GM19043 (cell line): ENCODE results near the gene CYP4X1.
"Not testable (repeated sequence)": the region's sequence is repeated elsewhere in the genome, so short reads cannot be mapped to it uniquely, and the experiment has no call there.

ENCODE experiments used
- ATAC-seq: cut with Tn5 transposase; IDR thresholded peaks from one replicate; pipeline ENCODE4 v1.9.1; 2021; ENCODE audit warnings: low read depth; ENCODE audit not compliant: unreplicated experiment

Gene CYP4X1, protein sequence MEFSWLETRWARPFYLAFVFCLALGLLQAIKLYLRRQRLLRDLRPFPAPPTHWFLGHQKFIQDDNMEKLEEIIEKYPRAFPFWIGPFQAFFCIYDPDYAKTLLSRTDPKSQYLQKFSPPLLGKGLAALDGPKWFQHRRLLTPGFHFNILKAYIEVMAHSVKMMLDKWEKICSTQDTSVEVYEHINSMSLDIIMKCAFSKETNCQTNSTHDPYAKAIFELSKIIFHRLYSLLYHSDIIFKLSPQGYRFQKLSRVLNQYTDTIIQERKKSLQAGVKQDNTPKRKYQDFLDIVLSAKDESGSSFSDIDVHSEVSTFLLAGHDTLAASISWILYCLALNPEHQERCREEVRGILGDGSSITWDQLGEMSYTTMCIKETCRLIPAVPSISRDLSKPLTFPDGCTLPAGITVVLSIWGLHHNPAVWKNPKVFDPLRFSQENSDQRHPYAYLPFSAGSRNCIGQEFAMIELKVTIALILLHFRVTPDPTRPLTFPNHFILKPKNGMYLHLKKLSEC

DNA sequence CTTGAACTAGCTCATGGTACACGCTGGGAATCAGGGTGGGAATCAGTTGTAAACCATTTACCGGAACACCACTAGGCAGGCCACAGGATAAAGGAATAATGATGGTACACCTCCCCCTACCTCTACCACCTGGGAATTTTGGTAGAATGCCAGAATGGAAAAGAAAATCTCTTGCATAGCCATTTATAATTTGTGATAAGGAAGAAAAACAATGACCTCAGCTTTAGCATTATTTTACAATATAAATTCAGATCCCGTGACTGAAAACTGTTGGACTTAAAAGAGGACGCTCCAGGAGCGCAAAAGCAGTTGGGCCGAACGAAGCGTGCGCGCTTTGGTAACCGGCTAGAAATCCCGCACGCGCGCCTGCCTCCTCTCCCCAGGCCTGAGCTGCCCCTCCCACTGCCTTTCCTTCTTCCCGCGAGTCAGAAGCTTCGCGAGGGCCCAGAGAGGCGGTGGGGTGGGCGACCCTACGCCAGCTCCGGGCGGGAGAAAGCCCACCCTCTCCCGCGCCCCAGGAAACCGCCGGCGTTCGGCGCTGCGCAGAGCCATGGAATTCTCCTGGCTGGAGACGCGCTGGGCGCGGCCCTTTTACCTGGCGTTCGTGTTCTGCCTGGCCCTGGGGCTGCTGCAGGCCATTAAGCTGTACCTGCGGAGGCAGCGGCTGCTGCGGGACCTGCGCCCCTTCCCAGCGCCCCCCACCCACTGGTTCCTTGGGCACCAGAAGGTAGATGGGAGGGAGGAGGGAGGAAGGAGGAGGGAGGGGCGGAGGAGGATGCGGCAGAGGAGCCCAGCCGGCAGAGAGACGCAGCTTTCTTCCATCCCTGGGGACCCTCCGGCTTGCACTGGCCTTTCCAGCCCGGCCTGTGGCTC lies at the start of gene CYP4X1:
Gene CYP4X1 (plus strand): TSS at position 402 of the 873 bp plus-strand sequence. CDS start 149 bp downstream, at position 551.
- ATAC-seq: no peak

DNA sequence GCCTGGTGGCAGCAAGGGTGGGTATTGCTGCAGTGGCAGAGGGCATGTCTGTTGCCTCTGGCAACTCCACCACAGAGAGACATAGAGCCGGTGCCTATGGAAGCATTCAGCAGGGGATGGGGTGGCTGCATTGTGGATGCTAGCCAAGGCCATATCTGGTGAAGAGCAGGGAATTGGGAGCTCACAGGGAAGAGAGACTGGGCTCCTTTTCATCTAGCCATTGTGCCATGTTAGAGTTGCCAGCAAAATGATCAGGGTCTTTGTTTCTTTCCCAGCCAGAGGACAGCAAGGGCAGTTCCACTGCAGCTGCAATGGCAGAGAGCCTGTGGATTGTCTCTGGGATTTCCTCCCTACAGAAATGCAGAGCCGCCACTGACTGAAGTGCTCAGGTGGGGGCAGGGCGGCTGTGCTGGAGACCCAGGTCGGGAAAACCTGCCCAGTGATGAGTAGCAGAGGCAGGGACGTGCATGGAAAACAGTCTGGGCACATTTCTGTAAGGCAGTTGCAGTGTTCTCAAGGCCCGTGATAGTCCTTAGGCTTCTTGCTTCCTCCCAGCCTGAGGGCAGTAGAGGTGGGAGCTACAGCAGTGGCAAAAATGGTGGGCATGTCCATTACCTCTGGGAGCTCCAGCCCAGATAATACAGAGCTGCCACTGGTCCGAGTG lies 40.2 kb upstream of the CYP4X1 start:
- no peak for ATAC-seq

DNA sequence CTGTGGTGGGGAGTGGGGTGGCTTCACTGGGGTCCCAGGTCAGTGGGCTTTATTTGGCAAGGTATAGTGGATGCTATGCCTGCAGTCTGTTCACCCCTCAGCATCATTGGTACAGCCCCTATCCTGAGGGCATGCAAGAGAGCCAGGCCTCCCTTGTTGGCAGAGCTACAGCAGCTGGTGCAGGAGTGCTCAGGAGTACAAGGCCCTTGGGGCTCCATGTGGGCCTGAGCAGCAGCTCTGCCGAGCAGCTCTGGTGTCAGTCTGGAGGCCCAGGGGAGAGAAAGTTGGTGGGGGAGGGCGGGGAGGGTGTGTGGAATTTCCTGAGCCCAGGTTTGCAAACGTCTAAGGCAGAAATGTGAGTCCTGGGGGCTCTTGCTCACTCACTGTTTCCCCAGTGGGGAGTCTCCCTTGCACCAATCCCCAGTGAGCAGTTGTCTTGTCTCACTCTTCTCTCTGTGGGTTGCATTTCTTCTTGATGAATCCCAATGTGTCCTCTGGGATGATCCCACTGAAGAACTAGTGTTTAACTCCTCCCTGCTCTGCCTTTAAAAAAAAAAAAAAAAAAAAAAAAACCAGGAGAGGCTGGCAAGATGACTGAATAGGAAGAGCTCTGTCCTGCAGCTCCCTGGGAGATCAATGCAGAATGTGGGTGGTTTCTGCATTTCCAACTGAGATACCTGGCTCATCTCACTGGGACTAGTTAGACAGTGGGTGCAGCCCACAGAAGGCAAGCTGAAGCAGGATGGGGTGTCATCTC lies 39.5 kb upstream of the CYP4X1 start:
- ATAC-seq: no peak

DNA sequence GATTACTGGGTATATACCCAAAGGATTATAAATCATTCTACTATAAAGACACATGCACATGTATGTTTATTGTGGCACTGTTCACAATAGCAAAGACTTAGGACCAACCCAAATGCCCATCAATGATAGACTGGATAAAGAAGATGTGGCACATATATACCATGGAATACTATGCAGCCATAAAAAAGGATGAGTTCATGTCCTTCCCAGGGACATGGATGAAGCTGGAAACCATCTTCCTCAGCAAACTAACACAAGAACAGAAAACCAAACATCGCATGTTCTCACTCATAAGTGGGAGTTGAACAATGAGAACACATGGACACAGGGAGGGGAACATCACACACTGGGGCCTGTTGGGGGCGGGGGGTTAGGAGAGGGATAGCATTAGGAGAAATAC lies 32.9 kb upstream of the CYP4X1 start:
- not testable (repeated sequence) for ATAC-seq

DNA sequence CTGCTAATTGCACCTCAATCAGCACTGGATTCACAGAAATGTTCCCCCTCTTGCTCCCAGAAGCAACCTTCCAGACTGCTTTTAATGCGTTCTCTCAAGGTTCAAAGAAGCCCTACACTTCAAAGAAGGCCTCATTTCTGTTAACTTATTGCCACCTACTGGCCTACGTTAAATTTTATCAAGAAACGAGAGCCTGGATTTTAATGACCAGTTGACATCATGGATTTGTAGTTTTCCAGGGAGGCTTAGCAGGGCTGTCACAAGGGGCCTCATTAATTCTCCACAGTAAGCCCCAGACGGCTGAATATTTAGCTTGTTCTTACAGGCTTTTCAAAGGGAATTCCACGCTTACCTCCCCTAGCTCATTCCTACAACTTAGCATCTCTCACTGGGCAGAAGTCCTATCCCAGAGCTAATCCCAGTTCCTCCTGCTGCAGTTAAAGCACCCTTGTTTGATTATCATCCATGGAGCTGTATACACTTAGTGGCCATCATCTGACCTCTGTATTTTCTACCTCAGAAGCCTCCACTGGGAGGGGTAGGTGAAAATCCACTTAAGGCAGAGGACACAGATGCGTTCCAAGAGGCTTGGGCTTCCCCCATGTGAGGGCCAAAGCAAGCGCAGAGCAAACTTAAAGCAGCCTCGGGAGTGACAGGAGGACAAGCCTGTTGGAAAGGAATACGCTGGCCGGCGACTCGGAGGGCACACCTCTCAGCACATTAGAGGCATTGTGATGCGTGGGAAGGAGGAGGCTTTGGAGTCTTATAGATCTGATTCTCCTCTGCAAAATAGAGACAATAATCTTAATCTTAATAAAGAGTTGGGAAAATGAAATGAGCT lies 32.2 kb upstream of the CYP4X1 start:
- no peak for ATAC-seq

DNA sequence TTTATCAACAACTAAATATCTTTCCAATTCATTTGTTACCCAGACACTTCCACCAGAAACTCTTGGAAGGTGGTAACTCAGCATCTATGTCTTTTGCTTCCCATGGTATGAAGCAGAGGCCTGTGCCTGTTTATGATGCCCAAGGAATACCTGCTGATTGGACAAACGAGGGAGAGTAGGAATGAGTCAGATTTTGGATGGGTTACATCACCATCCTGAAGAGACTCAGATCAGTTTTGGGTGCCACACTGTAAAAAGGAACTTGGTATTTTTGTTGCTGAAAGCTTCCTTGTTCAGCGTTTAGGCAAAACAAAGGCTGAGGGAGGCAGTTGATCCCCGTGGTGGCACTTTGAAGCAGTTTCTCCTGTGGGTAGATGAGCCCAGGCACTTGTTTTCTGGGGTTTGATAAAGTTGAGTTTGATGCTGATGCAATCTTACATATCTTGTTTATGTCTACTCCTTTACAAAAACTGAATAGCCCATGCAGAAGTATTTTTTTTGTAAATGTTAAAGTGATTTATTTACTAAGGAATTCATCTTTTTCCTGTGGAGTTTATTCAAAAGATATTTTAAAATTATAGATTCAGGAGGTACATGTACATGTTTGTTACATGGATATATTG lies 26.7 kb upstream of the CYP4X1 start:
- ATAC-seq: no peak

DNA sequence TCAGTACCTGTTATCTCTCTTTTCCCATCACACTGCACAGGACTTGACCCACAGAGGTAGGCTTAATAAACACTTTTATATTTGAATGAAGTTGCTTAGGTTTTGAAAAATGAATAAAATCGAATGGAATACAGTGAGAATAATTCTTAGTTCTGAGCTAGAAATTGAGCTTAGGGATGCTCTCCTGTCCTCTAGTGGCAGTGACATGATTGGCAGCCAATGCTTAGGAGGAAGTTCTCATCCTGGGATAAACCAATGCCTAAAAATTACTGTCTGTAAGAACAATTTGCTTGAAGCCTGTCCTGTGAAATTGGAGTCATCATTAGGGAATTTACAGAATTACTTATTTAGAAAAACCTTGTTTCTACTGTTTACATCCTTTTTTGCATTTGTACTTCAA lies 21.3 kb upstream of the CYP4X1 start:
- ATAC-seq: no peak

DNA sequence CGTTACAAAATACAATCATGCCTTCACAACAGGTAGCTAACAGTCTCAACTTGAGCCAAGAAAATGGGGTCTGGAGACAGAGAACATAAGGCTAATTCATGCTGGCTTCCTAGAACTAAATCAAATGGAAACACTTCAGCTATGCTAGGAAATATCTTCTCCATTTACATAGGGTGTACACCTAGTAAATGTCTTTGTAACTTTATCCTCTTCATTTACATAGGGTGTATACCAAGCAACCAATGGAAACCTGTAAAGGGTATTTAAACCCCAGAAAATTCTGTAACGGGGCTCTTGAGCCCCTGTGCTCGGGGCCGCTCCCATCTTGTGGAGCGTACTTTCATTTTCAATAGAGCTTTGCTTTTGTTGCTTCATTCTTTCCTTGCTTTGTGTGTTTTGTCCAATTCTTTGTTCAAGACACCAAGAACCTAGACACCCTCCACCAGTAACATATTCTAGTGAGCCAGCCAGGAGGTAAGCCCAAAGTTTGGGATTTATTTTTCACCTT lies 19.5 kb upstream of the CYP4X1 start:
- no peak for ATAC-seq

DNA sequence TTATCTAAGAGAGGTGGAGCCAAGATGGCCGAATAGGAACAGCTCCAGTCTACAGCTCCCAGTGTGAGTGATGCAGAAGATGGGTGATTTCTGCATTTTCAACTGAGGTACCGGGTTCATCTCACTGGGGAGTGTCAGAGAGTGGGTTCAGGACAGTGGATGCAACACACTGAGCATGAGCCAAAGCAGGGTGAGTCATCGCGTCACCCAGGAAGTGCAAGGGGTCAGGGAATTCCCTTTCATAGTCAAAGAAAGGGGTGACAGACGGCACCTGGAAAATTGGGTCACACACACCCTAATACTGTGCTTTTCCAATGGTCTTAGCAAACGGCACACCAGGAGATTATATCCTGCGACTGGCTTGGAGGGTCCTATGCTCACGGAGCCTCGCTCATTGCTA lies 17.0 kb upstream of the CYP4X1 start:
- not testable (repeated sequence) for ATAC-seq

DNA sequence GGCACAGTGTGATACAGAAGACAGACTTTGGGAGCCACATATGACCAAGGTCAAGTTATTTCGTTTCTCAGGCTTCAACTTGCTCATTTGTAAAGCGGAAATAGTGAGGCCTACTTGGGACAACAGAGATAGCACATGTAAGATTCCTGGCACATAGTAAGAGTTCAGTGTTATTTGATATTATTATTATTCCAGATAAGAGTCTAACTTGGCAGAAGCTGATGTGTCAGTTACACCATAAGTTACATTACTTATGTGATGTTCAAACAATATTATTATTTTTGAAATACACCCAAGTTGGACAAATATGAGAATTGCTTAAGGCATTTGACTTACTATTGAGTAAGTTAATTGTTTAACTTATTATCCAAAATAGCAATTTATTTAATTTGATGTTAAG lies 10.2 kb upstream of the CYP4X1 start:
- ATAC-seq: no peak

DNA sequence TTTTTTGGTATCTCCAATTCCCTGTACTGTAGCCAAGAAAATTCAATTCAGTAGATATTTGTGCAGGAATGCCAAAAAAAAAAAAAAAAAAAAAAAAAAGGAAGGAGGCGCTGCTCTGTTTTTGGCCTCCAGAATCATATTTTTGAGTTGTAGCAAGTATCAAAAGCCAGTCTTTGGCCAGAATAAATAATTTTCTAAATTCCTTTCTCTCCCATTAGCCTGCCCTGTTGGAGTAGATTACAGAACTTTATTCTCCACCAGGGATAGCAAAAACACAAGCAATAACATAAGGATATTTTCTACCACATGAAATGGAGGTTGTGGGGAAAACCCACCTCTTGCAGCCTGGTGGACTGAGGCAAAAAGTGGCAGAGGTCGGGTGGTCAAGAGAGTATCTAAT lies 2.4 kb upstream of the CYP4X1 start:
- no peak for ATAC-seq

DNA sequence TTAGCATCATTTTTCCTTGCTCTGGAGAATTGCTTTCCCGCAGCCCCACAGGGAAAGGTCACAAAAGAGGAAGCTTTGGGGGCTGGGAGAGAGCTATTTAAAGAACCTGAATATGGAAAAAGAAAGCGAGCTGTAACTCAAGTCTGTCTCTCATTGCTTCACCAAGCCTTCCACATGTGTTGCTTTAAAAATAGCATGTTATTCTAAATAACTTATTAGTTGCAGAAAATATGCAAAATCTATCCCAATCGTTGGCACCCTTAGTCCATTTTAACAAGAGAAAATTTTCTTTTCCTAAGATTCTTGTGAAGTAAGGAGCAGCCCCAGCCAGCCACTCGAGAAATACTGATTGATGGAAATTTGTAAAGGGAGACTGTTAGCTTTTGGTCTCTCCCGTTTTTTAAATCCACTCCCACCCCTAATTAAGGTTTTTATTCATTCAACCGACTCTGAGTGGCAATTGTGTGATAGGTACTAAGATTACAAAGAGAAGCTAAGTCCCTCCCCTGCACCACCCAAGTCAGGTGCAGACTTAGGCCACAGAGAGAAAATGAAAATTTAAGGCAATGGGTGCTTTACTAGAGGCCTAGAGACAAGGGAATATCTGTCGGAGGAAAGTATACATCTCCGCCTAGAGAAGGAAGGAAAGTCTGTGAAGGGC lies 802 bp downstream of the CYP4X1 start:
- no peak for ATAC-seq

DNA sequence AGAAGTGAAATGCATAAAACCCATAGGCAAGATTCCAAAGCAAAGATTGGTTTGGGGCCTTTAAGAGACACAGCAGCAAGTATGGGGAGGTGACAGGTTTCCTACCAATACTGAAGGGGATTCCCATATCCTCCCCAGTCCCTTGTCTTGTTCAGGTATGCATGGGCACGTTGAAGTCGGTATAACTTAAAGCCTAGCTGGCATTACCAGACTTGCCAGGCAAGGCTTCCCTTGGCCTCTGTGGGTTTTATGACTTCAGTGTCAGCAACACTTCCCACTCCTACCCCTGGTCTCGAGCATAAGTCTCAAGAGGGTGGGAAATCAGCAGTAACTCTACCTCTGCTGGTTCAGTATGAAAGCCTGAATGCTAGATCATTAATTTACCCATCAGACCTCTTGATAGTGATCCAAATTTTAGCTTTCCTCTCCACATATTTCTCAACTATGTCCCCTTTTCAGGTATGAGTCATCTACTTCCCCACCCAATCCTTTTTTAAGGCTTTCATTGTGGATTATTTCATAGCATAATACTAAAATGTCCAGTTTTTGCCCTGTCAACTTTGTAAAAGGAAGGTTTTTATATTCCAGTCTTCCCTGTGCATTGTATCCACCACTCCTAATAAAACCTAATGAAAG lies 6.8 kb downstream of the CYP4X1 start:
- ATAC-seq: no peak

DNA sequence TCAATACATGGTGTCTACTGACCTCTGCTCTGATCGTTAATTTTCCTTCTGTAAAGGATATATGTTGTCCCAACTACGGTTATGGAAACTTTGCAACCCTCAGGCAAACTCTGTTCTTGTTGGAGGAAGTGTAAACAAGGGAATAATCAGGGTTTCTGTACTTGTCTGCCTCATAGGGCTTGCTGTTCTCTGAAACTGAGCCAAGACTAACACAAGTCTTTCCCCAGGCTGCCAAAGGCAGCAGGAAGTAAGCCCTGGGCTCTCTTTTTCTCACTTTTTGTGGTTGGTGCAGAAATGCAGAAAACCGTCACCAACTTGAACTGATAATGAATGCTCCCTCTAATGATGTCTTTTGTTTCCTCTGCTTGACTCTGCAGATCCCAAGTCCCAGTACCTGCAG lies 7.6 kb downstream of the CYP4X1 start:
- no peak for ATAC-seq

DNA sequence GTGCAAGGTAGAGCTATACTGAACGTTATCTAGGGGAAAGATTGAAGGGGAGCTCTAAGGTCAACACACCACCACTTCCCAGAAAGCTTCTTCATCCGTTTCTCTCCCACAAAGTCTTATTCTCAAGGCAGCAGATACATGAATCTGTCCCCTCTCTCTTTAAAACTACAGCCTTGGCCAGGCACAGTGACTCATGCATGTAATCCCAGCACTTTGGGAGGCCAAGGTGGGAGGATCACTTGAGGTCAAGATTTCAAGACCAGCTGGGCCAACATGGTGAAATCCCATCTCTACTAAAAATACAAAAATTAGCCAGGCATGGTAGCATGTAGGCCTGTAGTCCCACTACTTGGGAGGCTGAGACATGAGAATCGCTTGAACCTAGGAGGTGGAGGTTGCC lies 8.1 kb downstream of the CYP4X1 start:
- ATAC-seq: no peak

DNA sequence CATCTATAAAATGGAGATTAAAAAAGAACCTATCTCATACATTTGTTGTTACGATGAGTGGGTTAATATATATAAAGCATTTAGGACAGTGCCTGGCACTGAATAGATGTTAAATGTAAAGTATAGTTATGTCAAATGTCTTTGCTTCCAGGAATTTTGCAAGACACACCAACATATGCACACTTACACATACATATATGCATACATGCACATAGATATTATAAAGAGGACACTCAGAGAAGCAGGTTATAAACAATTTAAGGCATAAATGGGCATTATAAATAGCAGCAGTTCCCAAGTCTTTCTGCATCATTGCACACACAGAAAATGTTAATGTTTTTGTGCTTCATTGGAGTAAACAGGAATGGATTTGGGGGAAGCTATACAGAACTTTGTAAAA lies 13.3 kb downstream of the CYP4X1 start:
- ATAC-seq: no peak

DNA sequence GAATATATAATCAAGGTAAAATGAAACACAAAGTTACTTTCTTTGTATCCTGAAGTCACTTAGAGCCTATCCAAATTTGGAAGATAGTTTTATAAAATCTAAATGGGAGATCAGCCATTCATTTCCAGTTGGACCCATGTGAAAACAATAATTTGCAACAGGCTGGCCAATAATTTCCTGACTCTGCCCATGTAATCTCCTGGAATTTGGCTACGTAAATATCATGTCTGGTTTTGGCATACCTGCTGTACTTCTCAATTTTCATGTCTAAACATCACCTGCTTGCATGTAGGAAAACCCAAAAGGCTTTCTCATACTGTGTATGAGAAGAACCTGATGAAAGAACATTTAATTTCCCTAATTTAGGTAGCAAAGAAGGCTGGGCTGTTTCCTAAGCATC lies 35.9 kb downstream of the CYP4X1 start:
- no peak for ATAC-seq

DNA sequence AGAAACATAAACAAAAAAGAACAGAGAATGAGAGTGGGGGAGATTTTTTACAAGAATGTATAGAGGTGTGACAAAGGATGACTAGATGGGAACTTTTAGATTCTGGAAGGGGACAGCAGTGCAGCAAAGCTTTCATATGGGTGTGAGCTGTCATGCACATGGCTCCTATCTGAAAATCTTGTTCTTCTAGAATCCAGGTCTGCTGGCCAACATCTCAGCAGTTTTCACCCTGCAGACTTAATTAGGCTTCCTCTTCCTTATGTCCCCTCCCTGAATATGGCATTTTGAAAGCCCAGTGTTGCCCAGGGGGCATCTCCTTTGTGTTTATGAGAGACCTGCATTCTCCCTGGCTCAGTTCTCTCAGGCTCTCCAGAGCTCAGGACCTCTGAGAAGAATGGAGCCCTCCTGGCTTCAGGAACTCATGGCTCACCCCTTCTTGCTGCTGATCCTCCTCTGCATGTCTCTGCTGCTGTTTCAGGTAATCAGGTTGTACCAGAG lies 43.7 kb downstream of the CYP4X1 start, which contains the start of gene CYP4Z1:
Gene CYP4Z1 (plus strand): TSS at position 135 of the 498 bp plus-strand sequence. CDS start 260 bp downstream, at position 395.
- ATAC-seq: no peak
